ENCODE data around the gene SCRT2. TPM values are rescaled to one million over a fixed set of nuclear protein-coding genes. Genes with fewer than 3 reads are reported as not detected.

Gene SCRT2
- total RNA-seq, 1 experiment from 2014 or later = not detected

GRCh38 chr20:653590-654416 lies 21.8 kb downstream of the SCRT2 start:
- Histone ChIP-seq H3K9me3 (ENCODE audit: control insufficient read depth, insufficient read depth, low read depth, low read length) (no peaks in the 10 kb centered on the region), H3K4me3 (ENCODE audit: low read depth in 2 of 2, low read length in 2 of 2) (peak overlapping the region; percentile 83 to 97), H3K27ac (ENCODE audit: low read length) (peak overlapping the region; percentile 88), H3K4me1 (ENCODE audit: control insufficient read depth, insufficient read depth, low read length) (peaks cover 17% of the 10 kb centered on the region), H3K36me3 (ENCODE audit: control insufficient read depth, insufficient read depth, low read length) (peaks cover 2% of the 10 kb centered on the region; the same call in 1 of the 2 replicates), H3K27me3 (ENCODE audit: control insufficient read depth, insufficient read depth, low read length) (no peaks in the 10 kb centered on the region)
- 0 out of 2 replicates have a peak, but pooled peaks have one; percentile 57 for TF ChIP-seq CTCF (IDR thresholded peaks at IDR 0.05)
- TF ChIP-seq SIN3A (IDR thresholded peaks at IDR 0.05; ENCODE audit: borderline replicate concordance, insufficient read depth, low read depth, low read length) = no peak
- intact Hi-C loops (cut with micrococcal nuclease; ENCODE audit: unreplicated experiment) = loop anchor here (2.0 kb wide), 1 partner anchor 75 kb away; no protein-coding TSS in a partner anchor
- in situ Hi-C loops (cut with HindIII; ENCODE audit: low pct_unique_long_range_greater_than_20kb, low sequenced_read_pairs) = no loop called here
- CTCF ChIA-PET = no interaction called here
- no peak for DNase-seq (ENCODE audit: low read depth, low spot score)
- POLR2A ChIA-PET = no interaction called here
- ATAC-seq = peak; percentile 27; the same call in 1 of the 2 replicates
- TSS peak; percentile 84 for BruUV-seq (replicated peaks)

- Histone ChIP-seq H3K4me1 (ENCODE audit: control insufficient read depth, insufficient read depth, low read length) (peaks cover 17% of the 10 kb centered on the region), H3K36me3 (ENCODE audit: control insufficient read depth, insufficient read depth, low read length) (peaks cover 2% of the 10 kb centered on the region; the same call in 1 of the 2 replicates), H3K4me3 (ENCODE audit: low read depth in 2 of 2, low read length in 2 of 2) (peak within 1 kb of the TSS; percentile 83 to 97), H3K27me3 (ENCODE audit: control insufficient read depth, insufficient read depth, low read length) (no peaks in the 10 kb centered on the region), H3K9me3 (ENCODE audit: control insufficient read depth, insufficient read depth, low read depth, low read length) (no peaks in the 10 kb centered on the region), H3K27ac (ENCODE audit: low read length) (peak within 1 kb of the TSS; percentile 88)
- DNase-seq (ENCODE audit: low read depth, low spot score) (no peak), ATAC-seq (peak; percentile 95)
- POLR2A ChIA-PET = no interaction called here
- in situ Hi-C loops (cut with HindIII; ENCODE audit: low pct_unique_long_range_greater_than_20kb, low sequenced_read_pairs) (no loop called here), intact Hi-C loops (cut with micrococcal nuclease; ENCODE audit: unreplicated experiment) (loop anchor here (2.0 kb wide), 1 partner anchor 76 kb away; no protein-coding TSS in a partner anchor)
- CTCF ChIA-PET = no interaction called here
- no TSS peak for BruUV-seq (replicated peaks)
- TF ChIP-seq SIN3A (IDR thresholded peaks at IDR 0.05; ENCODE audit: borderline replicate concordance, insufficient read depth, low read depth, low read length) (no peak), CTCF (IDR thresholded peaks at IDR 0.05) (peak; percentile 92)
Observed at GRCh38 chr20:653110-653589, 22.5 kb downstream of the SCRT2 start, which contains the start of gene SRXN1. Gene SRXN1 (minus strand): TSS chr20:653200. CDS start chr20:653185, 15 bp downstream.

- intact Hi-C loops (cut with micrococcal nuclease; ENCODE audit: unreplicated experiment) (loop anchor here (2.0 kb wide), 1 partner anchor 76 kb away; no protein-coding TSS in a partner anchor), in situ Hi-C loops (cut with HindIII; ENCODE audit: low pct_unique_long_range_greater_than_20kb, low sequenced_read_pairs) (no loop called here)
- Histone ChIP-seq H3K4me1 (ENCODE audit: control insufficient read depth, insufficient read depth, low read length) (peaks cover 17% of the 10 kb centered on the region), H3K27me3 (ENCODE audit: control insufficient read depth, insufficient read depth, low read length) (no peaks in the 10 kb centered on the region), H3K27ac (ENCODE audit: low read length) (peak overlapping the region; percentile 77), H3K9me3 (ENCODE audit: control insufficient read depth, insufficient read depth, low read depth, low read length) (peaks cover 3% of the 10 kb centered on the region; the same call in 1 of the 2 replicates), H3K4me3 (ENCODE audit: low read depth in 2 of 2, low read length in 2 of 2) (peak overlapping the region; percentile 83 to 97), H3K36me3 (ENCODE audit: control insufficient read depth, insufficient read depth, low read length) (peaks cover 5% of the 10 kb centered on the region; the same call in 1 of the 2 replicates)
- ChIA-PET CTCF (interaction anchor here (1.0 kb wide), 1 partner anchor 86 kb away, joined by 4 read pairs; no protein-coding TSS in a partner anchor), POLR2A (no interaction called here)
- DNase-seq (ENCODE audit: low read depth, low spot score) (no peak), ATAC-seq (peak; percentile 64)
- TF ChIP-seq CTCF (IDR thresholded peaks at IDR 0.05) (no peak), TCF7L2 (IDR thresholded peaks at IDR 0.05; ENCODE audit: low read depth, low read length) (no peak), POLR2AphosphoS5 (IDR thresholded peaks at IDR 0.05; ENCODE audit: low read depth, low read length) (no peak), REST (IDR thresholded peaks at IDR 0.05; ENCODE audit: insufficient read depth in 1 of 2, low read depth in 2 of 2, low read length in 1 of 2) (no peak), SIN3A (IDR thresholded peaks at IDR 0.05; ENCODE audit: borderline replicate concordance, insufficient read depth, low read depth, low read length) (no peak)
- no TSS peak for BruUV-seq (replicated peaks)
Observed at GRCh38 chr20:652615-653109, 22.9 kb downstream of the SCRT2 start.

All from Panc1 (cell line).